ENCODE results near the gene NCR1.
"Not testable (repeated sequence)": the region's sequence is repeated elsewhere in the genome, so short reads cannot be mapped to it uniquely, and the experiment has no call there.

NCR1 gene

GRCh38 chr19:54898685-54899084 lies 7.3 kb upstream of the NCR1 start:
- ATAC-seq, H3K4me1 Mint-ChIP-seq, H3K9me3 Mint-ChIP-seq, H3K27ac Mint-ChIP-seq, DNase-seq, H3K4me3 Mint-ChIP-seq: not testable (repeated sequence)
- H3K27me3 Mint-ChIP-seq: peaks cover 36% of the 10 kb centered on the region

DNA sequence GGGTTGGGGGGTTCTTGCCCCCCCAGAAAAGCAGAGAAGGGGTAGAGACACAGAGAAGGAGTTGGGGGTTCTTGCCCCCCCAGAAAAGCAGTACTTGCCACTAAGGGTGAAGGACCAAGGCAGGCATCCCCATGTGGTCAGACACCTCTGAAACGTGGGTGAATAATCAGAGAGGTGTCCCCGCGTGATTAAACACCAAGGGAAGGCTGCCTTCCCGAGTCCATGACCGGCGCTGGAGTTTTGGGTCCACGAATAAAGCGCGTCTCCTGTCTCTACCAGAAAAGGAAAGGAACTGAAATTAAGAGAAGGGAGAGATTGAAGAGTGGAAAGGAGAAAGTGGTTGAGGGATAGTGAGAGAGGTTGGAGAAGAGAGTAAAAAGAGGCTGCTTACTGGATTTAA lies 6.3 kb upstream of the NCR1 start:
- H3K4me3 Mint-ChIP-seq, H3K9me3 Mint-ChIP-seq, DNase-seq, H3K4me1 Mint-ChIP-seq, ATAC-seq: not testable (repeated sequence)
- H3K27me3 Mint-ChIP-seq: peaks cover 36% of the 10 kb centered on the region
- peak overlapping the region in 1 of 2 donors; percentile 59 for H3K27ac Mint-ChIP-seq

GRCh38 chr19:54901153-54901552 lies 4.8 kb upstream of the NCR1 start:
- not testable (repeated sequence) for ATAC-seq, H3K4me3 Mint-ChIP-seq, H3K27ac Mint-ChIP-seq, DNase-seq, H3K4me1 Mint-ChIP-seq, H3K9me3 Mint-ChIP-seq
- H3K27me3 Mint-ChIP-seq: peaks cover 46% of the 10 kb centered on the region

DNA sequence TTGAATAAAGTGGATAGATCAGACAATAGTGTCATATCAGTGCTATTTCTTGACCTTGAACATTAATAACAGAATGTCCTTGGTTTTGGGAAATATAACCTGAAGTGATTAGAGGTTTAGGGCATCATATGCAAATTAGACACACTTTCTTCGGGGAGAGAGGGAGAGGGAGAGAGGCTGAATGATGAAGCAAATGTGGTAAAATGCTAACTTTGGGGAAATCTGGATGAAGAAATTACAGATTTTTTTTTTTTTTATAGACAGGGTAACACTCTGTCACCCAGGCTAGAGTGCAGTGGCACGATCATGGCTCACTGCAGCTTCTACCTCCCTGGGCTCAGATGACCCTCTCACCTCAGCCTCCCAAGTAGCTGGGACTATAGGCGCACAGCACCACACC lies 3.9 kb upstream of the NCR1 start:
- Mint-ChIP-seq H3K27me3 (peaks cover 36% of the 10 kb centered on the region), H3K4me1 (peaks cover 7% of the 10 kb centered on the region), H3K9me3 (no peaks in the 10 kb centered on the region), H3K27ac (no peak overlapping the region), H3K4me3 (no peak overlapping the region)
- DNase-seq (no peak), ATAC-seq (no peak)

- no peak for ATAC-seq
- H3K27ac Mint-ChIP-seq: no peak overlapping the region
- DNase-seq: no peak
- H3K4me3 Mint-ChIP-seq: no peak overlapping the region
- peaks cover 30% of the 10 kb centered on the region for H3K27me3 Mint-ChIP-seq
- H3K9me3 Mint-ChIP-seq: no peaks in the 10 kb centered on the region
- peaks cover 7% of the 10 kb centered on the region for H3K4me1 Mint-ChIP-seq
These were observed 2.6 kb upstream of the NCR1 start for GRCh38 chr19:54903303-54903702.

DNA sequence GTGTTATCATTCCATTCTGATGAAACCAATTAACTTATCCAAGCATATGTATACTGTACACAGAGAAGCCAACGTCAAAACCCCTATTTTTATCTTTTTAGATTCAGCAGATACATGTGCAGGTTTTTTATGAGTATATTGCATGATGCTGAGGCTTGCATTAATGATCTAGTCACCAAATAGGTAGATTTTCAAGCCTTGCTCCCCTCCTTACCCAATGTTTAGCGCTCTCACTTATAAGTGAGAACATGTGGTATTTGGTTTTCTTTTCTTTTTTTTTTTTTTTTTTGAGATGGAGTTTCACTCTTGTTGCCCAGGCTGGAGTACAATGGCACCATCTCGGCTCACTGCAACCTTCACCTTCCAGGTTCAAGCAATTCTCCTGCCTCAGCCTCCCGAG lies 1.7 kb upstream of the NCR1 start:
- not testable (repeated sequence) for DNase-seq, H3K27ac Mint-ChIP-seq, H3K9me3 Mint-ChIP-seq, H3K4me3 Mint-ChIP-seq, H3K4me1 Mint-ChIP-seq, ATAC-seq
- peaks cover 21% of the 10 kb centered on the region for H3K27me3 Mint-ChIP-seq

- peaks cover 11% of the 10 kb centered on the region for H3K27me3 Mint-ChIP-seq
- H3K4me1 Mint-ChIP-seq: peaks cover 7% of the 10 kb centered on the region
- no peaks in the 10 kb centered on the region for H3K9me3 Mint-ChIP-seq
- peak overlapping the region in 1 of 2 donors; percentile 21 for H3K27ac Mint-ChIP-seq
- H3K4me3 Mint-ChIP-seq: peak overlapping the region in 1 of 2 donors; percentile 19
- no peak for DNase-seq
- ATAC-seq: no peak
These were observed 536 bp upstream of the NCR1 start for GRCh38 chr19:54905421-54905802.

DNA sequence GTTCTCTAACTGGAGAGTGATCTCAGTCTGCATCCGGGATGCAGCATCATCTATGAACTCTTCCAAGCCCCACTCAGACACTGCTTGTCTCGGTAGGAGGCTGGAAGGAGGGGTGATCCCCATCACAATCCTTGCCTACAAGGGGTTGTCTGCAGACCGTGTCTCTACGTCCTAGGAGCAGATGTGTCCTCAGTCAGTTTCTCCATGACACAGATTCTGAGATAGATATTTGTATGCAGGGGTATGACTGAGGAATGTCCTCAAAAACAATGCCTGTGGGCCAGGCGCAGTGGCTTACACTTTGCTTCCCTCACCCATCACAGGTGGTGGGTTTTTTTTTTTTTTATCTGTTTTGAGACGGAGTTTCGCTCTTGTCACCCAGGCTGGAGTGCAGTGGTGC lies 871 bp downstream of the NCR1 start:
- no peaks in the 10 kb centered on the region for H3K9me3 Mint-ChIP-seq
- H3K27me3 Mint-ChIP-seq: peaks cover 11% of the 10 kb centered on the region
- no peak overlapping the region for H3K4me3 Mint-ChIP-seq
- H3K4me1 Mint-ChIP-seq: peaks cover 7% of the 10 kb centered on the region
- DNase-seq (no peak), ATAC-seq (no peak)
- no peak overlapping the region for H3K27ac Mint-ChIP-seq

GRCh38 chr19:54907899-54908298 lies 2.0 kb downstream of the NCR1 start:
- DNase-seq, H3K4me3 Mint-ChIP-seq, H3K9me3 Mint-ChIP-seq, H3K4me1 Mint-ChIP-seq, H3K27ac Mint-ChIP-seq, ATAC-seq: not testable (repeated sequence)
- H3K27me3 Mint-ChIP-seq: peaks cover 17% of the 10 kb centered on the region

DNA sequence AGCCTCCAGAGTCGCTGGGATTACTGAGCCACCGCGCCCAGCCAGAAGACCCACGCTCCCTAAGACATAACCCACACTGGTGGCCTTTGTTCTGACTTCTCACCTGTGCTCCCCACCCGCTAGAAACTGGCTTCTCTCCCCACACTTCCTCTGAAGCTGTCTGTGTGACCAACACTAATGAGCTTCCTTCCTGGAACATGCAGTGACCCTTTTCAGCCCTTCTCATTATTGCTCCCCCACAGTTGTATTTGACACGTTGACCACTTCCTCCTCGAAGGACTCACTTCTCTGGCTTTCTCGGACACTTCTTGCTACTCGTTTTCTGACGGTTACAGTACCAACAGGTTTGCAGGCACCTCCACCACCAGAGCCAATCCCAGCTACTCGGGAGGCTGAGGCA lies 10.9 kb downstream of the NCR1 start:
- Mint-ChIP-seq H3K27me3 (peaks cover 16% of the 10 kb centered on the region), H3K4me1 (no peaks in the 10 kb centered on the region), H3K4me3 (no peak overlapping the region), H3K27ac (peak overlapping the region in 1 of 2 donors; percentile 50), H3K9me3 (no peaks in the 10 kb centered on the region)
- DNase-seq (no peak), ATAC-seq (no peak)

DNA sequence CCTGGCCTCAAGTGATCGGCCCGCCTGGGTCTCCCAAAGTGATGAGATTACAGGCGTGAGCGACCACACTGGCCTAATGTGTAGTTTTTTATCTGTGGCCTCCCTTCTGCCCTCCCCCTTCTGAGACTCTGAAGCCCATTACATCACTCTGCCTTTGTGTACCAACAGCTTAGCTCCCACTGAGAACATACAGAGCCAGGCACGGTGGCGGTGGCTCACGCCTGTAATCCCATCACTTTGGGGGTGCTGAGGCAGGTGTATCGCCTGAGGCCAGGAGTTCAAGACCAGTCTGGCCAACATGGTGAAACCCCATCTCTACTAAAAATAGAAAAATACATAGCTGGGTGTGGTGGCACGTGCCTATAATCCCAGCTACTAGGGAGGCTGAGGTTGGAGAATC lies 12.6 kb downstream of the NCR1 start:
- no peak overlapping the region for H3K4me3 Mint-ChIP-seq
- H3K27me3 Mint-ChIP-seq: peaks cover 8% of the 10 kb centered on the region
- ATAC-seq: no peak

GRCh38 chr19:54919646-54920563 lies 14.0 kb downstream of the NCR1 start:
- not testable (repeated sequence) for H3K9me3 Mint-ChIP-seq, H3K4me3 Mint-ChIP-seq, H3K27me3 Mint-ChIP-seq, H3K4me1 Mint-ChIP-seq, H3K27ac Mint-ChIP-seq, ATAC-seq, DNase-seq

More for the DNA sequence above, 12.6 kb downstream of the NCR1 start:
- Mint-ChIP-seq H3K27ac (no peak overlapping the region), H3K9me3 (no peaks in the 10 kb centered on the region), H3K4me1 (no peaks in the 10 kb centered on the region)
- no peak for DNase-seq

DNA sequence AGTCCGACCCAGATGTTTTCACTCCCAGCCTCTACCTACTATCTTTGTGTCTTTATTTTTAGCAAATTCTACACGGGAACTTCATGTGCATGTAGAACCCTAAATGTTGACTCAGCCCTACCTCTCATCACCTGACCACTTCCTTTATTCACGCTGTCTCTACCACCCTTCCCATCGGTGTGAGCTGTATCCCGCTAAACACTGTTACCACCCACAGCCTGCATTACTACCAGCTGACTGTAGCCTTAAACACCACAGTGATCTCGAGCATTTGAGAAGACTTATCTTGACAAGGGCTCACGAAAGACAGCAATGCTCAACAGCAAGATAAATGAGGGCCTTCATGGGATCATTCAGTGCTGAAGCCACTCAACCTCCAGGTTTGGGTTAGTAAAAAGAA lies 15.1 kb downstream of the NCR1 start:
- DNase-seq: no peak
- H3K4me3 Mint-ChIP-seq: no peak overlapping the region
- peaks cover 5 to 8% of the 10 kb centered on the region in 2 donors for H3K9me3 Mint-ChIP-seq
- H3K27ac Mint-ChIP-seq: no peak overlapping the region
- no peak for ATAC-seq
- H3K27me3 Mint-ChIP-seq: peaks cover 8% of the 10 kb centered on the region
- H3K4me1 Mint-ChIP-seq: no peaks in the 10 kb centered on the region

DNA sequence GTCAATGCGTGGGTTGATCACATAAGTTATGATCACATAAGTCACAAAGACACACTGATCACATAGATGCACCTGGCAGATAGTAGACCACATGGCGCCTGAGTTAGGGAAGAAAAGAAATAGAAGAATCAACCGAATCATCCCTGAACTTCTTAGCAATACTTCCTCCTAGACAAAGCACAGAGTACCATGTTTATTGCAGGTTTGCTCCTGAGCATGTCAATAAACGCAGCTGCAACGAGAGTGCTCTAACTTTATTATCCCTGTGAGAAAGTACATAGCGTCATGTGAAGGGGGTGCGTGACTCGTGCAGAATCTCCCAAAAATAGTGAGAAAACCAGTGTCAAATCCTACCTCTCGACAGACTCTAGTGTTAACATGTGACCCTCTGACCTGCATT lies 17.3 kb downstream of the NCR1 start:
- no peak for DNase-seq
- no peak for ATAC-seq
- no peak overlapping the region for H3K4me3 Mint-ChIP-seq
- H3K4me1 Mint-ChIP-seq: no peaks in the 10 kb centered on the region
- H3K27ac Mint-ChIP-seq: no peak overlapping the region
- peaks cover 8 to 12% of the 10 kb centered on the region in 2 donors for H3K9me3 Mint-ChIP-seq
- H3K27me3 Mint-ChIP-seq: peaks cover 8% of the 10 kb centered on the region

DNA sequence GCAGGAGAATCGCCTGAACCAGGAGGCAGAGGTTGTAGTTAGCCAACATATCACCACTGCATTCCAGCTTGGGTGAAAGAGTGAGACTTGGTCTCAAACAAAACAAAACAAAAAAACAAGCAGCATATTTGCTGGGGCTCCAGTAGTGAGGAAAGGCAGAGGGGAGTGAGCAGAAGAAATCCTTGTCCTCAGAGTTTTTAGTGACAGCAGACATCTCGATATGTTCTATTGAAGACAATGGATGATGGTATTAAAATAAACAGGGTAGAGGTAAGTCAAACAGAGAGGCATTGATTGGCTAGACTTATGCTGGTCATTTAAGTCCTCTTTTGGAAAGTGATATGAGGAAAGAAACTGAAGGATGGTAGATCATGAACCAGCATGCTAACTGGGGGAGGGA lies 22.4 kb downstream of the NCR1 start:
- ATAC-seq (no peak), DNase-seq (no peak)
- Mint-ChIP-seq H3K27ac (no peak overlapping the region), H3K9me3 (peaks cover 16 to 17% of the 10 kb centered on the region in 2 donors), H3K27me3 (no peaks in the 10 kb centered on the region), H3K4me1 (no peaks in the 10 kb centered on the region), H3K4me3 (no peak overlapping the region)

- peak in 1 of 2 donors; percentile 39 for DNase-seq
- H3K27ac Mint-ChIP-seq: peak overlapping the region in 1 of 2 donors; percentile 20
- peaks cover 6% of the 10 kb centered on the region for H3K4me1 Mint-ChIP-seq
- peaks cover 37% of the 10 kb centered on the region for H3K27me3 Mint-ChIP-seq
- no peaks in the 10 kb centered on the region for H3K9me3 Mint-ChIP-seq
- ATAC-seq: peak; percentile 91
- peak overlapping the region in 1 of 2 donors; percentile 53 for H3K4me3 Mint-ChIP-seq
These were observed 32.0 kb downstream of the NCR1 start for GRCh38 chr19:54937926-54938325.

Measured in stimulated activated naive CD8-positive, alpha-beta T cell treated with anti-CD3 and anti-CD28 coated beads, Interleukin-15, amount 100 ng/mL, for 72 hours (primary cell).